ENCODE data around the gene CCDC68.
"Not testable (repeated sequence)": the region's sequence is repeated elsewhere in the genome, so short reads cannot be mapped to it uniquely, and the experiment has no call there.

CCDC68 gene

GRCh38 chr18:54958704-54959625, at the start of gene CCDC68:
CCDC68 (minus strand) TSS chr18:54959461; CDS start chr18:54942791, 16,670 bp downstream.
- DNase-seq: no peak

GRCh38 chr18:55007602-55008001, 48.3 kb upstream of the CCDC68 start:
- DNase-seq: no peak

DNA sequence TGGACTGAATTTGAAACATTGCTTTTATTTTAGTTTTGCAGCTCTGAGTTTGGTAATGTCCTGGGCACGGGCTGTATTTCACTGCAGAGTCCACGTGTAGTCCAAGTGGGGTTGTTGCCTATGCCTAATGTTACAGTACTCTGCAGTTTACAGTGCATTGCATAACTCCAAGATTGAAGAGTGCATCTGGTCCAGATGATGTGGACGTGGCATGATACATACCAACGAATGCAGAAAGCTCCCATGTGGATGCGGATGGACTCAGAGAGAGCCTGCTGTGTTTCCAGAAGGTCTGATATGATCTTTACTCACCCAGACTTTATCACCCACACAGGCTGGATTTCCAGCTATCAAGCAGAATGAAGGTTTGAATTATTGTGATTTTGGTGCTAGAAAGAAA, 44.4 kb upstream of the CCDC68 start:
- DNase-seq: no peak

DNA sequence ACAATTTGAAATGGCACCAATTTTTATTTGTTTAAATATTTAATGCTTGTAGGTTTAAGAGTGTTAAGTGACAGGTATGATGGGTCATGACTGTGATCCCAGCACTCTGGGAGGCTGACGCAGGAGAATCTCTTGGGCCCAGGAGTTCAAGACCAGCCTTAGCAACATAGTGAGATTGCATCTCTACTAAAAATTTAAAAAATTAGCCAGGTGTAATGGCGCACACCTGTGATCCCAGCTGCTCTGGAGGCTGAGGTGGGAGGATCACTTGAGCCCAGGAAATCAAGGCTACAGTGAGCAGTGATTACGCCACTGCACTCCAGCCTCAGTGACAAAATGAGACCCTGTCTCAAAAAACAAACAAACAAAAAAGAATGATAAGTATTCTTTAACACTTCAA, 43.0 kb upstream of the CCDC68 start:
- no peak for DNase-seq

GRCh38 chr18:55001394-55002024, 42.2 kb upstream of the CCDC68 start:
- no peak for DNase-seq

DNA sequence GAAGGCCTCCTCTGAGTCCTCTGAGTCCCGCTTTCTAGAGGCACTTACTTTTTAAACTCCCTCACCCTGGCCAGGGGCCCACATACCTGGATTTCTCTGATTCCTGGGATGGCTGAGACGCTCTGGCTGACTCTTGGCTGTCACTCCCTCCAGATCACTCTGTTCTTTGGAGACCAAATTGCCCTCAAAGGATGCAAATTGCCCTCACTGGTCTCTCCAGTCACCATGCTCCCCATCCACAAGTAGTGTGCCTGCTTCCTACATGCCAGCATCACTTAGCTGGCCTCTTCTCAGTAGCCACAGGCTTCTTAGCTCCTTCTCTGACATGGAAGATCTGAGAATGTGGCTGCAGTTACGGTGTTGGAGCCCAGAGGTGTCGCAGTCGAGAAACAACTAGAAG, 41.3 kb upstream of the CCDC68 start:
- DNase-seq: no peak

GRCh38 chr18:54999016-54999415, 39.8 kb upstream of the CCDC68 start:
- no peak for DNase-seq

- no peak for DNase-seq
Measured at GRCh38 chr18:54995421-54996143, 36.3 kb upstream of the CCDC68 start.

GRCh38 chr18:54991981-54992380, 32.7 kb upstream of the CCDC68 start:
- DNase-seq: no peak

DNA sequence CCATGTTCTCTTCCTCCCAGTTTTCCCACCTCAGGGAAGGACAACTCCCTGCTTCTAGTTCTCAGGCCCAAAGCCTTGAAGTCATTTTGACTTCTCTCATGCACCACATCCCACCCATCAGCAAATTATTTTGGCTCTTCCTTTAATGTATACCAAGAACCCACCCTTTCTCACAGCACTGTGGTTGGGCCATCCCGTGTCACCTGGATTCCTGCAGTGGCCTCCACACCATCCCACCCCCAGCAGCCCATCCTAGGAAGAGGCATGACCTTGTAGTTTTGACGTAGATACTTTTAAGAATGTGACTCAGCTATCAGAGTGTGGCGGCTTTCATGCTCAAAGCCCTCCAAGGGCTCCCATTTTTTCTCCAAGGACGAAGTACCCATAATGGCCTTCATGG, 25.6 kb upstream of the CCDC68 start:
- no peak for DNase-seq

- DNase-seq: no peak
Measured at GRCh38 chr18:54983791-54984190, 24.5 kb upstream of the CCDC68 start.

DNA sequence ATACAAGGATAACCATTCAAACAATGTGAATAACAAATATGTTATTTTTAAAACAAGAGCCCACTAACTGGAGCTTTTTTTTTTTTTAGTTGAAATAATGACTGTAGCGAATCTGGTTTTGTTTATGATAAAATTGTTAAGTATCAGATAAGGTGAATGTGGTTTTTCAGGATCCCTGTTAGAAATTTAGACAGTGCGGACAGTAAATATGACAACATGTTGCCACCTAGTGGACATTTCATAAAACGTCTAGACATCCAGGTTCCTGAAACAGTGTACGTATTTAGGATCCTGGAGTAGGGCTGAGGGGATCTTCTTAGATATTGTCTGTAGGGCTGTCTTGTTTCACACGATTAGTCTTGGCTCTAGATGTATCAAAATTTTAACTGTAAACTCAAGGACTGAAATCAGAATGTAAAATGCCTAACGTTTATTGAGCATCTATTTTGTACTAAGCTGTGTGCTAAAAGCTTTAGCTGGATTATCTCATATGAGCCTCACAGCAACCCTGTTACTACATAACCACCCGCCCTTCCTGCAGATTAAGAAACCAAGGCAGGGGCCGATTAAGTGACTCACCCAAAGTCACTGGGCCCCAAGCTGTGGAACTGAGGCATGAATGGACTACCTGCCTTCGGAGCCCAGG, 23.9 kb upstream of the CCDC68 start:
- peak; percentile 35 to 61 for DNase-seq

GRCh38 chr18:54981076-54981475, 21.8 kb upstream of the CCDC68 start:
- DNase-seq: no peak

GRCh38 chr18:54975598-54975997, 16.3 kb upstream of the CCDC68 start:
- no peak for DNase-seq

DNA sequence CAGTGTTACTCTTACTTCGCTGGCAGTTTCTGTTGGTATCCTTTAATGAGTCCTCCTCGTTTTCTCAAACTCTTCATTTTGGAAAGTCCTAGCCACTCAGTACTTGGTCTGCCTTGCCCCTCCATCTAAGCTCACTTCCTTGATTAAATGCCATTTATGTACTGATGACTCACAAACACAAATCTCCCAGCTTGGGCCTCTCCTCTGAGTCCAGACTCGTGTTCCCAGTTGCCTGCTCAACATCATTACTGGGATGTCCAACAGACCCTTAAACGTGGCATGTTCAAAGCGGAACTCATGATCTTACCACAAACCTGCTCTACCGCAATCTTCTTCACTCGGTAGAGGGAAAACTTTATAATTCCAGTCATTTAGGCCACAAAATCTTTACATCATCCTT, 13.8 kb upstream of the CCDC68 start:
- DNase-seq: no peak

DNA sequence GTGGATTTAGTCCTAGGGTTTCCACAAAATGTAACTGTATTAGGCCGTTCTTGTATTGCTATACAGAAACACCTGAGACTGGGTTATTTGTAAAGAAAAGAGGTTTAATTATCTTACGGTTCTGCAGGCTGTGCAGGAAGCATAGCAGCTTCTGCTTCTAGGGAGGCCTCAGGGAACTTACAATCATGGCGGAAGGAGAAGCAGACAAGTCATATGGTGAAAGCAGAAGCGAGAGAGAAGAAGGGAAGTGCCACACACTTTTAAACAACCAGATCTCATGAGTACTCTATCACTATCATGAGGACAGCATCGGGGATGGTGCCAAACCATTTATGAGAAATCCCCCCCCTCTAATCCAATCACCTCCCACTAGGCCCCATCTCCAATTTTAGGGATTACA, 9.5 kb upstream of the CCDC68 start:
- no peak for DNase-seq

DNA sequence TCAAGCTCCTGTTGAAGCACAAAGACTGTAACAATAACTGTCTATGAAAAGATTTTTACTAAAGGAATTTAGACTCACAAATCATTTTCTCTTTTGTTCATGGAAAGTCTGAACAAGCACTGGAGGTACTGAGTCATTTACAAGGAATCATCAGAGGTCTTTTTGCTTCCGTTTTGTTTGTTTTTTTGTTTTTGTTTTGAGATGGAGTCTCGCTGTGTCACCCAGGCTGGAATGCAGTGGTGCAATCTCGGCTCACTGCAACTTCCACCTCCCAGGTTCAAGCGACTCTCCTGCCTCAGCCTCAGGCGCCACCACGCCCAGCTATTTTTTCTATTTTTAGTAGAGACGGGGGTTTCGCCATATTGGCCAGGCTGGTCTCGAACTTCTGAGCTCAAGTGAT, 9.0 kb upstream of the CCDC68 start:
- not testable (repeated sequence) for DNase-seq

- DNase-seq: no peak
Measured at GRCh38 chr18:54967786-54968185, 8.5 kb upstream of the CCDC68 start.

GRCh38 chr18:54964741-54965140, 5.5 kb upstream of the CCDC68 start:
- no peak for DNase-seq

DNA sequence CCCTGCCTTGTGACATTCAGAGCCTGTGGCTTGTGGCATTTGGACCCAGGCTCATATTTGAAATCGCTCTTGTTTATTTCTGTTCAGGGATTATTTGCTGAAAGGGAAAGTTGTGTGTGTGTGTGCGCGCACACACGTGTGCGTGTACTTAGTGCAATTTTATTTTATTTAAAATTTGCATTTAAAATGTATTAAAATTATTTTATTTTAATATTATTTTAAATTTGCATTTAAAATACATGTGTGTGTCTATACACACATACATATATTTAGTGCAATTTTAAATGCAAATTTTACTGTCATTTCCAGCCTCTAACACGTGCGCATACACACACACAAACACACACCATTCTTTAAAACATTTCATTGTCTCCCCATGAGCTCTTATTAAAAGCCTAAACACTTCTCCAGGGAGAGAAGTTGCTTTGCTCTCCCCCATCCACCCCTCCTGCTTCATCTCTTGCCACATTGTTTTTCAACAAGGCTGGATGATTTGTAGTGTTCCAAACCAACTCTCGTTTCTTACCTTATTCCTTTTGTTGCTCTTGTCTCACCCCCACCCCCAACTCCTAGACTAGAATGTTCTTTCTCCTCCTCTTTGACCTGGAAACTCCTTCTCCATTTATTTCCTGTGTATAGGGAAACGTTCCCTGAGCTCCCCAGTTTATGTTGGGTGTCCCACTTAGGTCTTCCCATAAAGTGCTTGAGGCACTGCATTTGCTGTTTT, 3.8 kb upstream of the CCDC68 start:
- no peak for DNase-seq

DNA sequence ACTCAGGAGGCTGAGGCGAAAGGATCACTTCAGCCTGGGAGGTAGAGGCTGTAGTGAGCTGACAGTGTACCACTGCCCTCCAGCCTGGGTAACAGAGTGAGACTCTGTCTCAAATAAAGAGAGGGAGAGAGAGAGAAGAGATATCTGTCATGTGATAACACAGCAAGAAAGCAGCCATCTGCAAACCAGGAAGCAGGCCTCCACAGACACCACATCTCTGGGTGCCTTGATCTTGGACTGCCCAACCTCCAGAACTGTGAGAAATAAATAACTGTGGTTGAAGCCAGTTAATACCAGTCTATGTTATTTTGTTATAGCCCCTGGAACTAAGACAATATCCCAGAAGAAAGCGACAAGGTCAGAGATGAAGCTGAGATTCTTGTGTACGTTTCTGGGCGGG, 2.6 kb upstream of the CCDC68 start:
- DNase-seq: no peak

GRCh38 chr18:54961016-54961423, 1.8 kb upstream of the CCDC68 start:
- no peak for DNase-seq

All from NCI-H446 (cell line).